ENCODE data around the gene INTS1.

- no peak for TF ChIP-seq CTCF (IDR thresholded peaks at IDR 0.05; ENCODE audit: low read depth, low read length, poor library complexity, severe bottlenecking)
- no peak for TF ChIP-seq EZH2phosphoT487 (IDR thresholded peaks at IDR 0.05; ENCODE audit: borderline replicate concordance, low read length)
These were observed 72.4 kb downstream of the INTS1 start for GRCh38 chr7:1431634-1432380.
